NB4 (cell line): ENCODE results near the gene PKNOX2.

Experiments
- DNase-seq: peaks from one replicate; pipeline ENCODE4 v3.0.0; 2010; ENCODE audit warnings: low read depth
- H3K4me3 ChIP-seq: one replicate; pipeline ENCODE4 v1.5.1; 2011; ENCODE audit warnings: mild to moderate bottlenecking, low read depth, low read length, moderate library complexity
- CTCF ChIP-seq: IDR thresholded peaks from one replicate; pipeline ENCODE4 v1.5.1; 2012; ENCODE audit warnings: low read depth, low read length
- MAX ChIP-seq: IDR thresholded peaks from 2 replicates; pipeline ENCODE4 v1.6.1; 2011; ENCODE audit warnings: low read depth, low read length
- MYC ChIP-seq: IDR thresholded peaks from 2 replicates; pipeline ENCODE4 v1.6.1; 2011; ENCODE audit warnings: low read depth, low read length
- POLR2A ChIP-seq: IDR thresholded peaks from 2 replicates; pipeline ENCODE4 v1.6.1; 2011; ENCODE audit warnings: mild to moderate bottlenecking; ENCODE audit not compliant: insufficient read length; ENCODE audit errors: extremely low read depth

Gene PKNOX2

DNA sequence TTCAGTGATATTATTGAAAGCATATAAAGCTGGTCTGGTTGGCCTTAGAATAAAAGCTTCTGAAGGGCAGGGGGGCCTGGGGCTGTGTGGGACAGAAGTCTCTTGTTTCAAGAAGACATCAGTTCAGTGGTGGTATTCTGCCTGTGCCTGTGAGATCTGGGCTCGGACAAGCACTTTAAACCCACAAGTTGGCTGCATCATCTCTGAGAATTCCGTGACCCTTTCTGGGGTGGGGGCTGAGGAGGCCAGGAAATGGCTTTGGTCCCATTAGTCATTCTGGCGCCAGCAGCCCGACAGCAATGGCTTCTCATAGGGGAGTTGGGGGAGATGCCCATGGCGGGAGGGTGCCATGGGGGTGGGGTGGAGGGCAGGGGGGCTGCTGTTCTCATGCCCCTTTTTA is 104.1 kb downstream of the PKNOX2 start:
- TF ChIP-seq MYC (no peak), CTCF (no peak), POLR2A (no peak), MAX (no peak)
- no peak for DNase-seq
- no peak overlapping the region for H3K4me3 ChIP-seq

- no peak for DNase-seq
- H3K4me3 ChIP-seq, result no peak overlapping the region
- TF ChIP-seq MYC, result no peak
- no peak for TF ChIP-seq CTCF
- no peak for TF ChIP-seq POLR2A
- no peak for TF ChIP-seq MAX
These were observed 105.6 kb downstream of the PKNOX2 start for GRCh38 chr11:125270106-125270505.

GRCh38 chr11:125270711-125271110 is 106.2 kb downstream of the PKNOX2 start:
- no peak overlapping the region for H3K4me3 ChIP-seq
- DNase-seq, result no peak
- TF ChIP-seq CTCF (no peak), MYC (no peak), POLR2A (no peak), MAX (no peak)

DNA sequence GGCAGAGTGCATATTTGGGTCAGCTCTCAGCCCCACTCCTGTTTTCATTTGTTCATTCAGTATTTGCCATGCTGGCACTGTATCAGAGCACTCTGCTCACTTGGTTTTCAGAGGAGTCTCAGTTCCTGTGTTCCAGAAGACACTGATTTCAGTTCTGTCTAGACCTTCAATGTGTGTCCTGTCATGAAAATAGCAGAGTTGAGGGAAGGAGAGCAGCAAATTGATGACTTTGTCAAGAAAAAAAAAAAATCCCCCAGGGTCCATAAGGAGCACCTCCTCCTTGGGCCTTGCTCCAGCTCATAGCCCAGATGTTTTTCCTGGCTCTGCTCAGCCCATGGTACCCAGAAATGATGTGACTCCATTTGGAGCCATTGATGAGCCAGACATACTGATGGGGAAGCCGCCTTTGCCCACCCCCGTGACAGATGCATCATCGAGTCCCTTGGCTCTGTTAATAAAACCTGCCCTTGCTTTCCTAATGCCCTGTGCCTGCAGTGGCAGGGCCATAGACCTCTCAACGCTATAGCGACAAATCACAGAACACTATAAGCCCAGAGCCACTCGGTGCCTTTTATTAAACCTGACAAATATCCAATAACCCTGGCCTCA is 107.0 kb downstream of the PKNOX2 start:
- no peak overlapping the region for H3K4me3 ChIP-seq
- TF ChIP-seq MYC, result no peak
- TF ChIP-seq MAX, result no peak
- TF ChIP-seq POLR2A, result no peak
- DNase-seq, result no peak

DNA sequence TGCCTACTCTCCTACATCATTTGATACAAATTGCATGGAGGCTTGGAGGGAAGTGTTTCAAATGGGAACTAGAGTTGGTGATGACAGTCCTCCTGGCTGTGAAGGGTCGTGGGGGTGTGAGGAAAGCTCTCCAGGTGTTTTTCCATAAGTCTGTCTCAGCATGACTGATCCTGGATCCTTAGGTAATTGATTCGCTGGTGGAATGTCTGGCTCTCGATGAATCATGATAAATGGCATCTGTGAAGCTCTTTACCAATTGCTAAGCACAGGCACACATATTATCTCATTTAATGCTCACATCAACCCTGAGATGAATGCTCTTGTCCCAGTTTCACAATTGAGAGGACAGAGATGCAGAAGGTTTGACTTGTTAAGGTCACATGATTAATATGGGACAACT is 107.5 kb downstream of the PKNOX2 start:
- no peak for DNase-seq
- H3K4me3 ChIP-seq, result no peak overlapping the region
- TF ChIP-seq MAX, result no peak

DNA sequence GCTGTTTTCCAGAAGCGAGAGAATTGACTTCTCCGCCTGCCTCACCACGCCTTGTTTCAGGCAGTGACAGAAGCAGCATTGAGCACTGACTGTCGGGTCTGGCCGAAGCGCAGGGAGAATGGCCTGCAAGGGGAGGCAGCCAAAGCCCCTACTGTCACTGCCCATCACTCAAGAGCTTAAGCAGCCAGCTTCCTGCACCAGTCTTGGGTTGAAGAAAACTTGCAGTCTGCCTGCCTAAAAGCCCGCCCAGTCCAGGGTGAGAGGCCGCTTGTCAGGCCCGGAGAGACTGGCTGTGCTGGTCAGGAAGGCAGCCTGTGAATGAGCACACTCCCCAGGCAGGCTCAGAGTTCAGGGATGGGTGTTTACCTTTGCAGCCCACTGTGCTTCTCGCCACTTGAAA is 108.3 kb downstream of the PKNOX2 start:
- TF ChIP-seq POLR2A, result no peak
- no peak for TF ChIP-seq MAX
- no peak for DNase-seq
- H3K4me3 ChIP-seq, result no peak overlapping the region

- TF ChIP-seq MAX, result no peak
- no peak for TF ChIP-seq MYC
- TF ChIP-seq POLR2A, result no peak
- no peak for TF ChIP-seq CTCF
- H3K4me3 ChIP-seq, result no peak overlapping the region
These were observed 109.0 kb downstream of the PKNOX2 start for GRCh38 chr11:125273519-125274000.

More at GRCh38 chr11:125273519-125274000, 109.0 kb downstream of the PKNOX2 start:
- no peak for DNase-seq
